ENCODE measurements around the gene SH3YL1. TPM values are rescaled to one million over a fixed set of nuclear protein-coding genes. Genes with fewer than 3 reads are reported as not detected.

SH3YL1 gene
- total and polyA plus RNA-seq, 7 donors, result 7.7 to 10.0 (median 9.2) TPM

- no peak overlapping the region for H3K27ac ChIP-seq
These were observed 70.6 kb downstream of the SH3YL1 start for GRCh38 chr2:193141-193671.

GRCh38 chr2:191311-192190 is 72.3 kb downstream of the SH3YL1 start:
- Histone ChIP-seq H3K9me3 (no peaks in the 10 kb centered on the region), H3K27ac (no peak overlapping the region), H3K36me3 (ENCODE audit: insufficient read depth in 1 of 2, low read depth in 1 of 2) (no peaks in the 10 kb centered on the region), H3K4me3 (no peak overlapping the region), H3K4me1 (no peaks in the 10 kb centered on the region), H3K27me3 (ENCODE audit: insufficient read depth in 3 of 3, low read length in 2 of 3) (no peaks in the 10 kb centered on the region)
- ATAC-seq (no peak), DNase-seq (no peak)
- intact Hi-C loops (cut with DNase I), result no loop called here
- 86 to 89% (median 88%) methylated on average over 24 to 29 of the region's 29 CpGs for WGBS, 3 donors
- TF ChIP-seq CTCF (IDR thresholded peaks at IDR 0.05), result no peak

More at GRCh38 chr2:193141-193671, 70.6 kb downstream of the SH3YL1 start:
- ATAC-seq, result no peak
- H3K36me3 ChIP-seq (ENCODE audit: insufficient read depth in 1 of 2, low read depth in 1 of 2), result no peaks in the 10 kb centered on the region
- intact Hi-C loops (cut with DNase I), result no loop called here
- no peaks in the 10 kb centered on the region for H3K27me3 ChIP-seq (ENCODE audit: insufficient read depth in 3 of 3, low read length in 2 of 3)
- WGBS, 3 donors, result 26 to 52% (median 37%) methylated on average over 17 of the region's 17 CpGs
- no peaks in the 10 kb centered on the region for H3K4me1 ChIP-seq
- H3K4me3 ChIP-seq, result no peak overlapping the region
- TF ChIP-seq CTCF (IDR thresholded peaks at IDR 0.05), result no peak
- no peaks in the 10 kb centered on the region for H3K9me3 ChIP-seq
- DNase-seq, result no peak

DNA sequence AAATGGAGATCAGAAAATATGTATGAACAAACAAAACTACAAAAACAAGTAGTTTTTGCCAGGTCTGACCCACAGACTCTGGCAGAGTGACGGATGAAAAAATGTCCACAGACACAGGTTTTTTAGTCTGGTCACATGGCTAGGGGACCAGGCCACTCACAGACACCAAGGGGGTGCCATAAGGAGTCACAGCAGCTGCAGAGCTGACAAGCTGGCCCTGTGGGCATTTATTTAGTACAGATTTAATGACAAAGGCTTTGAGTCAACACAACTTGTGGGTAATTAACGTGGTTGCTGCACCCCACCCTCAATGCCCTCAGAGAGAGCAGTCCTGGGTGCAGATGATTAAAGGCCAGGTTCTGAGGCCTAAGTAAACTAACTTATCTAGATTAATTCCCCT is 76.0 kb downstream of the SH3YL1 start:
- Histone ChIP-seq H3K27me3 (ENCODE audit: insufficient read depth in 3 of 3, low read length in 2 of 3) (no peaks in the 10 kb centered on the region), H3K36me3 (ENCODE audit: insufficient read depth in 1 of 2, low read depth in 1 of 2) (no peaks in the 10 kb centered on the region), H3K9me3 (no peaks in the 10 kb centered on the region), H3K27ac (no peak overlapping the region), H3K4me1 (no peaks in the 10 kb centered on the region), H3K4me3 (no peak overlapping the region)
- DNase-seq, result no peak
- ATAC-seq, result no peak
- intact Hi-C loops (cut with DNase I), result no loop called here
- WGBS, 3 donors, result 61 to 76% (median 67%) methylated on average over 2 of the region's 2 CpGs
- TF ChIP-seq CTCF (IDR thresholded peaks at IDR 0.05), result no peak

GRCh38 chr2:185221-185620 is 78.6 kb downstream of the SH3YL1 start:
- no peaks in the 10 kb centered on the region for H3K27me3 ChIP-seq (ENCODE audit: insufficient read depth in 3 of 3, low read length in 2 of 3)
- no peaks in the 10 kb centered on the region for H3K36me3 ChIP-seq (ENCODE audit: insufficient read depth in 1 of 2, low read depth in 1 of 2)
- intact Hi-C loops (cut with DNase I), result no loop called here
- 38 to 79% (median 70%) methylated on average over 1 of the region's 1 CpG for WGBS, 3 donors
- no peaks in the 10 kb centered on the region for H3K4me1 ChIP-seq
- no peak overlapping the region for H3K27ac ChIP-seq
- TF ChIP-seq CTCF (IDR thresholded peaks at IDR 0.05), result no peak
- no peak for DNase-seq
- H3K4me3 ChIP-seq, result no peak overlapping the region
- no peaks in the 10 kb centered on the region for H3K9me3 ChIP-seq
- no peak for ATAC-seq

All from psoas muscle (tissue), 8 donors.